Endothelial cell of umbilical vein (primary cell): ENCODE data around the gene KRTAP4-12.

Experiments used
- CTCF ChIP-seq, 2 donors: IDR thresholded peaks; 1 replicate in 1 of 2; 2 replicates in 1 of 2; pipeline ENCODE4 v1.5.1; 2011; ENCODE audit warnings: low read length in 2 of 2, mild to moderate bottlenecking in 2 of 2, moderate library complexity in 2 of 2, control low read depth in 1 of 2, inconsistent platforms in 1 of 2, low read depth in 1 of 2; ENCODE audit not compliant: insufficient read depth in 1 of 2; ENCODE audit errors: extremely low read depth in 1 of 2
- EZH2 ChIP-seq: IDR thresholded peaks from 2 replicates; pipeline ENCODE4 v1.6.1; 2012; ENCODE audit warnings: borderline replicate concordance, low read depth, mild to moderate bottlenecking, moderate library complexity, low read length, inconsistent platforms; ENCODE audit not compliant: severe bottlenecking
- POLR2A ChIP-seq: IDR thresholded peaks from 2 replicates; pipeline ENCODE4 v1.6.1; 2012; ENCODE audit warnings: low read depth, mild to moderate bottlenecking, control low read depth, low read length
- POLR2AphosphoS5 ChIP-seq: IDR thresholded peaks from 2 replicates; pipeline ENCODE4 v1.6.1; 2012; ENCODE audit warnings: low read depth, mild to moderate bottlenecking, control low read depth, low read length, moderate library complexity; ENCODE audit not compliant: insufficient read depth

- TF ChIP-seq CTCF (IDR thresholded peaks at IDR 0.05; ENCODE audit: extremely low read depth in 1 of 2, insufficient read depth in 1 of 2, low read depth in 1 of 2, low read length in 2 of 2) (no peak), EZH2 (no peak), POLR2AphosphoS5 (no peak), POLR2A (no peak)
Measured at GRCh38 chr17:41140360-41141131, 16.6 kb upstream of the KRTAP4-12 start, which contains the start of gene KRTAP4-6.
